Sigmoid colon (tissue), 4 donors: ENCODE results near the gene SNAI3.

ENCODE experiments used
- EP300 ChIP-seq, 4 donors: sonication (generic); formaldehyde crosslinking; IDR thresholded peaks; one replicate each; pipeline ENCODE4 v1.6.1; 2017; ENCODE audit warnings: antibody characterized with exemption in 4 of 4
- POLR2AphosphoS5 ChIP-seq, 4 donors: sonication (generic); formaldehyde crosslinking; IDR thresholded peaks; one replicate each; pipeline ENCODE4 v1.6.1; 2017; ENCODE audit warnings: antibody characterized with exemption in 4 of 4
- TF ChIP-seq, protein P1 (sequence below), 4 experiments: fragments of 450-650 bp in 3 of 4; fragments of 200-600 bp in 1 of 4; IDR thresholded peaks; one replicate each; pipeline ENCODE4 v1.5.1; 2016 to 2019; ENCODE audit warnings: antibody characterized with exemption in 4 of 4, mild to moderate bottlenecking in 3 of 4, moderate library complexity in 2 of 4

DNA sequence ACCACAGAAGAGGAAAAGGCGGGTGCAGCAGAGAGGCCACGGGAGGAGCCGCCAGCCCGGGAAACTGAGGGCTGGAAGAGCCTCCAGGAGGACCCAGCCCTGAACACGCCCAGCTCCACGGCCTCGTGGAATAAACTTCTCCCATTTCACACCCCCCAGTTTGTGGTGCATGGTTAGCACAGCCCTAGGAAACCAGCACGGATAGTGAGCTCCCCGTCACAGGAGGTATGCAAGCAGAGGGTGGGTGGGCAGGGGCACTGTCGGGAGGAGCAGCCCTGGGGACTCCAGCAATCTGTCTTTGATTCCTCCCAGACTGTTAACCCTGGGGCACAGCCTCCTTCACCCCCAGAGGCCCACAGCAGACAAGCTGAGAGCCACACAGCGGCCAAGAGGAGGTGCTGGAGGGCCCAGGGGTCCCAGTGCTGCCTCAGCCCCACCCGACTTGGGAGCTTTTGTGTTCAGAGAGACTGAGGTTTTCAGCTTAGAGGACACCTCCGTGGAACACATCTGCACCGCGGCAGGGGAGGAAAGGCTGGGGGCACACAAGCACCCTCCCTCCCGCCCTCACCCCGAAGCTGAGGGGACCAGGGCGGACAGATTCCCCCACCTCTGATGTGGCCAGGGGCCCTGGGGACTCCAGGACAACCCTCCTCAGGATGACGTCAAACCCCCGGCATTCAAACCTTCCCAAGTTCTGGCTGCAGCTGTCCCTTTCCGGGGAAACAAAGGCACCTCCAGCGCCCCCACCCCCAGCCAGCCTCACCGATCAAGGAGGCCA, 49.6 kb downstream of the SNAI3 start:
- TF ChIP-seq, protein P1, sequence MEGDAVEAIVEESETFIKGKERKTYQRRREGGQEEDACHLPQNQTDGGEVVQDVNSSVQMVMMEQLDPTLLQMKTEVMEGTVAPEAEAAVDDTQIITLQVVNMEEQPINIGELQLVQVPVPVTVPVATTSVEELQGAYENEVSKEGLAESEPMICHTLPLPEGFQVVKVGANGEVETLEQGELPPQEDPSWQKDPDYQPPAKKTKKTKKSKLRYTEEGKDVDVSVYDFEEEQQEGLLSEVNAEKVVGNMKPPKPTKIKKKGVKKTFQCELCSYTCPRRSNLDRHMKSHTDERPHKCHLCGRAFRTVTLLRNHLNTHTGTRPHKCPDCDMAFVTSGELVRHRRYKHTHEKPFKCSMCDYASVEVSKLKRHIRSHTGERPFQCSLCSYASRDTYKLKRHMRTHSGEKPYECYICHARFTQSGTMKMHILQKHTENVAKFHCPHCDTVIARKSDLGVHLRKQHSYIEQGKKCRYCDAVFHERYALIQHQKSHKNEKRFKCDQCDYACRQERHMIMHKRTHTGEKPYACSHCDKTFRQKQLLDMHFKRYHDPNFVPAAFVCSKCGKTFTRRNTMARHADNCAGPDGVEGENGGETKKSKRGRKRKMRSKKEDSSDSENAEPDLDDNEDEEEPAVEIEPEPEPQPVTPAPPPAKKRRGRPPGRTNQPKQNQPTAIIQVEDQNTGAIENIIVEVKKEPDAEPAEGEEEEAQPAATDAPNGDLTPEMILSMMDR (IDR thresholded peaks at IDR 0.05): no peak
- no peak for TF ChIP-seq EP300 (IDR thresholded peaks at IDR 0.05)
- no peak for TF ChIP-seq POLR2AphosphoS5 (IDR thresholded peaks at IDR 0.05)
